Choroid plexus epithelial cell (primary cell): ENCODE measurements around the gene ALDH18A1.

Source experiments
- DNase-seq: peaks from one replicate; pipeline ENCODE4 v3.0.0-alpha.2; 2010; ENCODE audit warnings: low read depth
- H3K4me3 ChIP-seq: 2 replicates; pipeline ENCODE4 v1.5.1; 2011; ENCODE audit warnings: low read depth, mild to moderate bottlenecking, control low read depth, low read length, moderate library complexity
- CTCF ChIP-seq: conservative IDR thresholded peaks from 2 replicates; pipeline ENCODE4 v1.5.1; 2011; ENCODE audit warnings: low read depth, mild to moderate bottlenecking, control low read depth, inconsistent platforms, low read length, moderate library complexity

Gene ALDH18A1

GRCh38 chr10:95572131-95572820 lies 84.2 kb downstream of the ALDH18A1 start:
- TF ChIP-seq CTCF = no peak
- DNase-seq = no peak
- no peak overlapping the region for H3K4me3 ChIP-seq

GRCh38 chr10:95571390-95571789 lies 85.1 kb downstream of the ALDH18A1 start:
- H3K4me3 ChIP-seq = no peak overlapping the region
- TF ChIP-seq CTCF = no peak
- DNase-seq = no peak

GRCh38 chr10:95569368-95569767 lies 87.1 kb downstream of the ALDH18A1 start:
- DNase-seq = peak; percentile 22
- no peak for TF ChIP-seq CTCF
- H3K4me3 ChIP-seq = no peak overlapping the region

GRCh38 chr10:95567903-95568630 lies 88.4 kb downstream of the ALDH18A1 start:
- H3K4me3 ChIP-seq = no peak overlapping the region
- TF ChIP-seq CTCF = no peak
- no peak for DNase-seq

GRCh38 chr10:95566136-95566535 lies 90.4 kb downstream of the ALDH18A1 start:
- no peak for TF ChIP-seq CTCF
- no peak overlapping the region for H3K4me3 ChIP-seq

GRCh38 chr10:95565336-95565735 lies 91.2 kb downstream of the ALDH18A1 start:
- DNase-seq = no peak
- H3K4me3 ChIP-seq = no peak overlapping the region
- no peak for TF ChIP-seq CTCF

More at GRCh38 chr10:95566136-95566535, 90.4 kb downstream of the ALDH18A1 start:
- DNase-seq = no peak
